ENCODE measurements around the gene MYRFL. TPM values are rescaled to one million over a fixed set of nuclear protein-coding genes. Genes with fewer than 3 reads are reported as not detected.

The MYRFL gene
- total and polyA plus RNA-seq, 9 donors = 0.24 to 0.38 TPM; not detected in 7

DNA sequence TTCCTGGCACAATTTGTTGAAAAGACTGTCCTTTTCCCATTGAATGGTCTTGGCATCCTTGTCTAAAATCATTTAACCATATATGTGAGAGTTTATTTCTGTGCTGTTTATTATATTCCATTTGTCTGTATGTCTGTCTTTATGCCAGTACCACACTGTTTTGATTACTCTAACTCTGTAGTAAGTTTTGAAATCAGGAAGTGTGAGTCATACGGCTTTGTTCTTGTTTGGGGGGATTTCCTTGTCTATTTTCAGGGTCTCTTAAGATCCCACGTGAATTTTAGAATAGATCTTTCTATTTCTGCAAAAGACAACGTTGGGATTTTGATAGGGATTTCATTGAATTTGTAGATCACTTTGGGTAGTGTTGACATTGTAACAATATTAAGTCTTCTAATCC, 88.5 kb downstream of the MYRFL start:
- Histone ChIP-seq H3K9me3 (no peaks in the 10 kb centered on the region), H3K4me3 (no peak overlapping the region), H3K4me1 (ENCODE audit: insufficient read depth) (no peaks in the 10 kb centered on the region), H3K36me3 (no peaks in the 10 kb centered on the region), H3K27me3 (no peaks in the 10 kb centered on the region), H3K27ac (no peak overlapping the region)
- TF ChIP-seq POLR2A (IDR thresholded peaks at IDR 0.05) (no peak), EP300 (IDR thresholded peaks at IDR 0.05) (no peak)
- TF ChIP-seq, protein P1, sequence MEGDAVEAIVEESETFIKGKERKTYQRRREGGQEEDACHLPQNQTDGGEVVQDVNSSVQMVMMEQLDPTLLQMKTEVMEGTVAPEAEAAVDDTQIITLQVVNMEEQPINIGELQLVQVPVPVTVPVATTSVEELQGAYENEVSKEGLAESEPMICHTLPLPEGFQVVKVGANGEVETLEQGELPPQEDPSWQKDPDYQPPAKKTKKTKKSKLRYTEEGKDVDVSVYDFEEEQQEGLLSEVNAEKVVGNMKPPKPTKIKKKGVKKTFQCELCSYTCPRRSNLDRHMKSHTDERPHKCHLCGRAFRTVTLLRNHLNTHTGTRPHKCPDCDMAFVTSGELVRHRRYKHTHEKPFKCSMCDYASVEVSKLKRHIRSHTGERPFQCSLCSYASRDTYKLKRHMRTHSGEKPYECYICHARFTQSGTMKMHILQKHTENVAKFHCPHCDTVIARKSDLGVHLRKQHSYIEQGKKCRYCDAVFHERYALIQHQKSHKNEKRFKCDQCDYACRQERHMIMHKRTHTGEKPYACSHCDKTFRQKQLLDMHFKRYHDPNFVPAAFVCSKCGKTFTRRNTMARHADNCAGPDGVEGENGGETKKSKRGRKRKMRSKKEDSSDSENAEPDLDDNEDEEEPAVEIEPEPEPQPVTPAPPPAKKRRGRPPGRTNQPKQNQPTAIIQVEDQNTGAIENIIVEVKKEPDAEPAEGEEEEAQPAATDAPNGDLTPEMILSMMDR (IDR thresholded peaks at IDR 0.05) = no peak
- DNase-seq = no peak
- intact Hi-C loops (cut with DNase I) = no loop called here
- 71 to 76% (median 71%) methylated on average over 3 of the region's 3 CpGs for WGBS, 3 donors

DNA sequence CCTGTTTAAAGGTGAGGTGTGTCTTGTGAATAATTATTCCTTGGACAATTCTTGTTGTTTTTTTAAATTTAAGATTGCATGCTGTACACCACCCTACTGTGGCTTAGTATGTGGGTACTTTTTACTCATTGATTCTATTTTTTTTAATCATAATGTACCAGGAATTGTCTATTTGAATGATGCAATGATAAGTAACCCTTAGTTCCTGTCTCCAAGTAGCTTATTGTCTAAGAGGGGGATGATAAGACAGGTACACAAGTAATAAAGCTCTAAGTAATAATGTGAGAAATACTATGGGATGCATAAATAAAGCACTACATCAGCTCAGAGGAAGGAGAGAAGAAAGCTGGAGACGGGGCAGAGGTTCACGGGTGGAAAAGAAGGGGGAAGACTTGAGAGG, 90.9 kb downstream of the MYRFL start:
- Histone ChIP-seq H3K4me1 (ENCODE audit: insufficient read depth) (no peaks in the 10 kb centered on the region), H3K27ac (no peak overlapping the region), H3K36me3 (no peaks in the 10 kb centered on the region), H3K4me3 (no peak overlapping the region), H3K27me3 (no peaks in the 10 kb centered on the region), H3K9me3 (no peaks in the 10 kb centered on the region)
- no peak for DNase-seq
- whole genome bisulfite sequencing, 3 donors = 81 to 97% (median 89%) methylated on average over 2 of the region's 2 CpGs
- TF ChIP-seq POLR2A (IDR thresholded peaks at IDR 0.05) = no peak
- TF ChIP-seq EP300 (IDR thresholded peaks at IDR 0.05) = no peak
- TF ChIP-seq, protein P1 (IDR thresholded peaks at IDR 0.05) = no peak
- intact Hi-C loops (cut with DNase I) = no loop called here

DNA sequence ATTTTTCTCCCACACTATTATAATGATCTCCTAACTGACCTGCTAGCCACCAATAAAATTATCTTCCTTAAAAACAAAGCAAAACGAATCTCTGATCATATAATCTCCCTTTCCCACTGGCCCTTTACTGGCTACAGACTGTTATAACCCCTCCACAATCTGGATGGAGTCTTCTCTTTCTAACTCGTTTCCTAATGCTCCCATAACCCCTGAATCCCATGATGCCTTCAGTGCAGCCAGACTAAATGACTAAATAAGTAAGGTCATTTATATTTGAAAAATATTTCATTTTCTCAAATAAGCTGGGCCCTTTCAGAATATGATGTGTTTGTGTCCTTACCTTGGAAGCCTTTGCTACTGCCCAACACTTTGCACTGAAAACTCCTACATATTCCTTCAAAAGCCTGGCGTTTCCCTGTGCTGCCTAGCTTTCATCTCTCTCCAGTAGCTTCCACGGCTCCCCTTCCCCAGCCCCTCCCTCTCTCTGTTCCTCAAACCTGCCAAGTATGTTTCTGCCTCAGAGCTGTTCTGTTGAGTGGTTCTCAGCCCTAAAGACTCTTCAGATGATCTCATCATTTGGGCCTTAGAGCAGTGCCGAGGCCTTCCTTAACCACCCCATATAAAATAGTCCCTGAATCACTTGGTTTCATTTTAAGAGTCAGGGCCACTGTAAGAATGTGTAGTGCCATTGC, 91.7 kb downstream of the MYRFL start:
- Histone ChIP-seq H3K4me3 (no peak overlapping the region), H3K9me3 (no peaks in the 10 kb centered on the region), H3K4me1 (ENCODE audit: insufficient read depth) (no peaks in the 10 kb centered on the region), H3K36me3 (no peaks in the 10 kb centered on the region), H3K27ac (no peak overlapping the region), H3K27me3 (no peaks in the 10 kb centered on the region)
- WGBS, 3 donors = 18 to 37% (median 28%) methylated on average over 5 of the region's 5 CpGs
- intact Hi-C loops (cut with DNase I) = no loop called here
- DNase-seq = no peak
- TF ChIP-seq POLR2A (IDR thresholded peaks at IDR 0.05) = no peak
- no peak for TF ChIP-seq EP300 (IDR thresholded peaks at IDR 0.05)
- TF ChIP-seq, protein P1 (IDR thresholded peaks at IDR 0.05) = no peak

DNA sequence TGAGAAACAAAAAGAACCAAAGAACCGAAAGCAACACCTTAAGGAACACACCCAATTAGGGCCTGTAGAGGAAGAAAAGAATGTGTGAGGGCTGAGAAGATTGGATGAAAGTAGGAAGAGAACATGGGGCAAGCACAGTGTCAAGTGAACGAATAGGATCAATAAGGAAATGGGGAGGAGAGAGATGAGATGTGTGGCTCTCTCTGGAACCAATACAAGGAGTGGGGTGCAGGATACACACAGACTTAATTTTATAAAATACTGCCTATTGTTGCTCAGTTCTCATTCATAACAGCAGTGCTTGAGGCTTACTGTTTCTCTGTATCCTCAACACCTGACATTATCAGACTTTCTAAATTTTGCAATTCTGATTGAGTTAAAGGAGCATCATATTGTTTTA, 93.3 kb downstream of the MYRFL start:
- DNase-seq = no peak
- TF ChIP-seq POLR2A (IDR thresholded peaks at IDR 0.05) (no peak), EP300 (IDR thresholded peaks at IDR 0.05) (no peak)
- TF ChIP-seq, protein P1 (IDR thresholded peaks at IDR 0.05) = no peak
- intact Hi-C loops (cut with DNase I) = no loop called here
- 73 to 98% (median 95%) methylated on average over 2 of the region's 2 CpGs for WGBS, 3 donors
- H3K36me3 ChIP-seq = no peaks in the 10 kb centered on the region
- no peaks in the 10 kb centered on the region for H3K4me1 ChIP-seq (ENCODE audit: insufficient read depth)
- no peak overlapping the region for H3K27ac ChIP-seq
- no peaks in the 10 kb centered on the region for H3K27me3 ChIP-seq
- no peak overlapping the region for H3K4me3 ChIP-seq
- H3K9me3 ChIP-seq = no peaks in the 10 kb centered on the region
